Activated gamma-delta T cell treated with Interleukin-2 at 50 U/mL for 16 hours (primary cell): Measurements from ENCODE around the gene OASL.
"Not testable (repeated sequence)": the region's sequence is repeated elsewhere in the genome, so short reads cannot be mapped to it uniquely, and the experiment has no call there.

Experiments
- DNase-seq: peaks from one replicate; pipeline ENCODE4 v3.0.0-alpha.2; 2020

Gene OASL

GRCh38 chr12:121038861-121039668 is at the start of gene OASL:
TSS of gene OASL (minus strand) at chr12:121039246. CDS start at chr12:121038971, 275 bp downstream.
- peak; percentile 56 for DNase-seq

- no peak for DNase-seq
Measured at GRCh38 chr12:121088195-121088585, 49.1 kb upstream of the OASL start.

GRCh38 chr12:121087467-121088194 is 48.6 kb upstream of the OASL start:
- no peak for DNase-seq

- DNase-seq, result no peak
Measured at GRCh38 chr12:121086781-121087295, 47.8 kb upstream of the OASL start.

- no peak for DNase-seq
Measured at GRCh38 chr12:121085506-121086353, 46.7 kb upstream of the OASL start.

GRCh38 chr12:121085069-121085468 is 46.0 kb upstream of the OASL start:
- no peak for DNase-seq

GRCh38 chr12:121084229-121084628 is 45.2 kb upstream of the OASL start:
- DNase-seq, result no peak

GRCh38 chr12:121080909-121081308 is 41.9 kb upstream of the OASL start:
- no peak for DNase-seq

- no peak for DNase-seq
Measured at GRCh38 chr12:121079736-121080272, 40.8 kb upstream of the OASL start.

- DNase-seq, result not testable (repeated sequence)
Measured at GRCh38 chr12:121077440-121077839, 38.4 kb upstream of the OASL start.

- DNase-seq, result not testable (repeated sequence)
Measured at GRCh38 chr12:121075911-121076310, 36.9 kb upstream of the OASL start.

GRCh38 chr12:121072147-121072546 is 33.1 kb upstream of the OASL start:
- DNase-seq, result no peak

GRCh38 chr12:121069206-121069605 is 30.2 kb upstream of the OASL start:
- DNase-seq, result no peak

GRCh38 chr12:121065345-121065744 is 26.3 kb upstream of the OASL start:
- no peak for DNase-seq

GRCh38 chr12:121064586-121064985 is 25.5 kb upstream of the OASL start:
- not testable (repeated sequence) for DNase-seq

GRCh38 chr12:121064116-121064515 is 25.1 kb upstream of the OASL start:
- DNase-seq, result no peak

GRCh38 chr12:121062391-121063045 is 23.5 kb upstream of the OASL start:
- DNase-seq, result no peak

- DNase-seq, result no peak
Measured at GRCh38 chr12:121061831-121062230, 22.8 kb upstream of the OASL start.

GRCh38 chr12:121060149-121061001 is 21.3 kb upstream of the OASL start:
- DNase-seq, result peak; percentile 64

- DNase-seq, result no peak
Measured at GRCh38 chr12:121059031-121059898, 20.2 kb upstream of the OASL start.
